GM21390 (cell line): Measurements from ENCODE around the gene CYFIP2.

Experiments used
- ATAC-seq: cut with Tn5 transposase; IDR thresholded peaks from one replicate; pipeline ENCODE4 v1.9.1; 2021; ENCODE audit not compliant: unreplicated experiment

CYFIP2 gene

DNA sequence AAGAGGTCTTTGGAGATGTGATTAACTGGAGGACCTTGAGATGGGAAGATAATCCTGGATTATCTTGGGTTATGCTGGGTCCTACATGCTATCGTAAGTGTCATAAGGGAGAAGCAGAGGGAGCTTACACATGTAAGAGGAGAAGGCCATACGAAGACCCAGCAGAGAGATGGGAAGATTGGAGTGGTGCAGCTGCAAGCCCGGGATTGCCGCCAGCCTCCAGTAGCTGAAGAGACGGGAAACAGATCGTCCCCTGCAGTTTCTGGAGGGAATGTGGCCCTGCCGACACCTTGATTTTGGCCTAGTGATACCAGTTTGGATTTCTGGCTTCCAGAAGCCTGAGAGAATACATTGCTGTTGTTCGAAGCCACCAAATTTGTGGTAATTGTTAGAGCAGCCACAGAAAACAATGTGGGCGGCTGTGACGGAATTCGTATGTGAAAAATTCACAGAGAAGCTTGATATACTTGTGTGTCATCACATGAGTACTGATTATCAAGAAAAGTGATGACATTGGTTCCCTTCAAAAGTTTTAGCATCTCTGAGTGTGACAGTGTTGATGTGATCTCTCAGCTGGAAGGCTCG, 86.9 kb downstream of the CYFIP2 start:
- ATAC-seq, result no peak

DNA sequence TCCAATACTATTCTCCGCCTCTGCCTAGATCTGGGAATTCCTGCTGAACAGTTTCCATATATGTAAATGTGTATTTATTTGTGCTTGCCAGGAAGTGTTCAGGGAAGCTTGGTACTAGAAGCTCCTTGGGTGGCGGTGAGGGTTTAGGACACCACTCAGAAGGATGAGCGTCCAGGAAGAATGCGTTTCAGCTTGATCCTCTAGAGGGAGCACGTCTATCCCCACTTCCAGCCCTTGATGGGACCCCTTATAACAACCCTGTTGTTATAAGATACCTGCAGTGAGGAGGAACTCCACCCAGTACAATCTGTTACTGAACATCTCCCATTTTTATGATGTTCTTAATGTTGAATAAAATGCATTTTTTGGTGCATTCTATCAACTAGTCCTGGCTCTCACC, 88.9 kb downstream of the CYFIP2 start:
- no peak for ATAC-seq

DNA sequence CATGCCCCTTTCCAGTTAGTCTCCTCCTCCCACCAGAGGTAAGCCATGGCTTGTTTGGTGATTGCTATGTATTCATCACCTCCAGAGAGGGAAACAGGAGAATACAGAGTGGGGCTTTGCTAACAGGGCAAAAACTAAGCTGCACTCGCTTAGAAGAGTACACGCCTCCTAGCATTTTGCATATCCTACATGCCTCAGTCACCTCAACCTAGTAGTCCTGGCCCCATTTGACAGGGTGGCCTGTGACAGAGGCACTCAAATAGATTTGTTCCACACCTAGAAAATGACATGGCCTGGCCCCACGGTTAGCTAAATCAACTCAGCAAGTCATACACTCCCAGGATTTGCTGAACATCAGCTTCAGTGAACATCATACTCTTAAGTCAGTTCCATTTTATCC, 90.7 kb downstream of the CYFIP2 start:
- ATAC-seq, result no peak

DNA sequence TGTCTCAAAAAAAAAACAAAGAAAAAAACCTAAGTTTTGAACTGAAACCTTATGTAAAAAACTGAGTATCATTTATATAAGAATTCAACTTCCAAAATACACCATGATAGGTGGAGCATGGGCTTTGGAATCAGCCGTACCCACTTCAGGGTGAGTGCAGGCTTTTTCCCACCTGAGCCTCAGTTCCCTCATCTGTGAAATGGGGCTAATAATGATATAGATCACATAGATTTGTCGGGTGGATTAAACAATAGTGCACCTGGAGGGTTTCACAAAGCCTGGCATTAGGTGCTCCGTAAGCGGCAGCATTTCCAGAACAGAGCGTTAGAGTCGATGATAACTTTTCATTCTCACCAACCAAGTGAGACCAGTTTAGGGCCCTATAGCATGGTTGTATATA, 91.9 kb downstream of the CYFIP2 start:
- no peak for ATAC-seq

DNA sequence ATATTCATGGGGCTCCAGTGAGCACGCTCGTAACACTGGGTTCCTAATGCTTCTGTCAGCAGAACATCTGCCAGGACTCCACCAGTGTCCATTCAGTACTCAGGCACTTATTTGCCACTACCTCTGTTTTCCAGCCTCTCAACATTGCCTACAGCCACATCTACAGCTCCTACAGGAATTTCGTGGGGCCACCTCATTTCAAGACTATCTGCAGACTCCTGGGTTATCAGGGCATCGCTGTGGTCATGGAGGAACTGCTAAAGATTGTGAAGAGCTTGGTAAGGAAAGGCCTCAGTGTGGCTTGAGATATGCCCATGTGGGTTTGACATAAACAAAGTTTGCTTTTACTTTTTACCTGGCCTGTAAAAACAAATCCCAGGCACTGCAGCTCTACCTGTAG, 92.9 kb downstream of the CYFIP2 start:
- ATAC-seq, result no peak

DNA sequence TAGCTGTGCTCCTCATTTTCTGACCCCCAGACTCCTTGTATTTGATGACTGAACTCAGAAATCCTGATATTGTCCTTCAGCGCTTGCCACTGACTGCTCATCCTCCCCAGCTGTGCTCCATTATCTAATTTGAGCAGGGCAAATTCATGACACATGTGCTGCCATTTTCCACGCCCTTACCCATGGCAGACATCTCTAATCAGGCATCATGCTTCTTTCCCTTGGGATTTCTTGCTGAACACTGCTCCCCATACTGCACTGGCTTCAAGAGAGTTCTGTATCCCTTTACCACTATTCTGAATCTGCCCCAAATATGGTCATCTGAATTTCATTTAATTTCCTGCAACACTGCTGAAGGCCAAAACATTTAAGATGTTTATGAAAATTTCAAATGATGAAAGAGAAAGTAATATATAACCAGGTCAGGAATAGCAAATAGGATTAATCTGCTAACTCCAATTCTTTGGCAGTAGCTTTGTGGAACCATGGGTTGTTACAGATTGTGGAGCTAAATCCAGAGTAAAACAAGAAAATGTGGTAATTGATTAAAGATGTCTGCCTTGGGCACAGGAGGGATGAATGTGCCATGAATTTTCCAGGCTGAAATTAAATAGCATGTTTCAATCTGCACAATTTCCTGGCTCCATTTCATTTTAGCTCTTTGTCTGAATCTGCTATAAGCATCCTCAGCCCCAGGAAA, 93.6 kb downstream of the CYFIP2 start:
- no peak for ATAC-seq

DNA sequence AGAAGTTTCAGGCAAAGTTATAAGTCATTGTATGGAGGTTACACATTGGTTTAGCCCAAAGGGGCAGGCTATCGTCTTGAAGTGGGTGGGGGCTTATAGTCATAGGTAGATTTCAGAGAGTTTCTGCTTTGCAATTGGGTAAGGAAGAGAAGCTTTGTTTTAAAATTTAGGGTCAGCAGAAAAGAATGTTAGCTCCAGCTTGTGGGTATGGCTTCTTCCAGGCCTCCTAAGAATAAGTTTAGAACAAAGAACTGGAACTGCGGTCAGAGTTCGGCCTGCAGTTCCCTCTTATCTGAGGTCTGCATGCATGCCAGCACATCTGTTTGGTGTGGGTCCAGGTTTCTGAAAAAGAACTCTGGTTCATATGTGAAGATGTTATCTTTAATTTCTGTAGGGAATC, 96.1 kb downstream of the CYFIP2 start:
- no peak for ATAC-seq

DNA sequence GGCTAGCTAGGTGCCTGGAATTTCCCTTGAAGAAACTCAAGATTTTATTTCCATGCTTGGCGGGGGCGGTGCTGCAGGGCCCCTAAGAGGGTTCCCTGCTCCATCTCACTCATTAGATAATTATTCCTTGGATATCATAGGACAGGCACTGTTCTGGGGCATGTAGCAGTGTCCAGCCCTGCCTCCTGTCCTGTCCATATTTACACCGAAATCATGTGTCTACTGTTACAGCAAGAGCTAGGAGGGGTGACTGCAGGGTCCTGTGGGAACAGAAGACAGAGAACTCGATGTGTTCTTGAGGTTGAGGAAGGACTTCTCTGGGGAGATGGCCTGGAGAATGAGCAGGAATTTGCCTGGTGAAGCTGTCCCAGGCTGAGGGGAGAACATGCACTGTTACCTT, 96.6 kb downstream of the CYFIP2 start:
- no peak for ATAC-seq

DNA sequence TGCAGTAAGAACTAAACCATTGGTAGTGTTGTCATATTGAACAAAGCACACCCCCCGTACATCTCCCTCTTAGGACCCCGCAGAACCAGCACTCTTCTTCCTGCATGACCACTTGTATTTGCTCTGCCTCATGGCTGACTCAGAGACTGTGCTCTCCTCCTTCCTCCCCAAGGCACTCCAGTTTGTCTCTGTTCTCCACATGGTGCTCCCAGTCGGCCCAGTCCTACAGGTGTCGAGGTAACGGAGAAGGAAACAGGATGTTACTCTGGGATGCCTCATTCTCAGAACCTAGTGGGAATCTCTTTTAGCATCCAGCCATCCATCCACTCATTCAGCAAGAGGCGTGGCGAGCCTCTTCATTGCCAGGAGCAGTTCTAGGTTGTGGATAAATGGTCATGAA, 97.1 kb downstream of the CYFIP2 start:
- ATAC-seq, result no peak

DNA sequence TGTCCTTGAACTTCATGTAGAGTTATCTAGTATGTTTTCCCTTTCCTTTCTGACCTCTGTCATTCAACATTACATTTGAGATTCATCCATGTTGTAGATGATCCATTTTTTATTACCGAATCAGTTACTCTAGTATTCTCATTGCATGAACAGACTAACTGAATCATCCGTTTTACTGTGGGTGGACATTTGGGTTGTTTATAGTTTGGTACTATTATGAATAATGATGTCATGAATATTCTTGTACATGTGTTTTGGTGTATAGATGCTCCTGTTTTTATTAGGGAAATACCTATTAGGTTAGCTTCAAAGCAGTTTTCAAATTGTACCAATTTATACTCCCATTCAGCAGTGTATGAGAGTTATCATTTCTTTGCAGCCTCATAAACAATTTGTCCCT, 99.8 kb downstream of the CYFIP2 start:
- no peak for ATAC-seq

DNA sequence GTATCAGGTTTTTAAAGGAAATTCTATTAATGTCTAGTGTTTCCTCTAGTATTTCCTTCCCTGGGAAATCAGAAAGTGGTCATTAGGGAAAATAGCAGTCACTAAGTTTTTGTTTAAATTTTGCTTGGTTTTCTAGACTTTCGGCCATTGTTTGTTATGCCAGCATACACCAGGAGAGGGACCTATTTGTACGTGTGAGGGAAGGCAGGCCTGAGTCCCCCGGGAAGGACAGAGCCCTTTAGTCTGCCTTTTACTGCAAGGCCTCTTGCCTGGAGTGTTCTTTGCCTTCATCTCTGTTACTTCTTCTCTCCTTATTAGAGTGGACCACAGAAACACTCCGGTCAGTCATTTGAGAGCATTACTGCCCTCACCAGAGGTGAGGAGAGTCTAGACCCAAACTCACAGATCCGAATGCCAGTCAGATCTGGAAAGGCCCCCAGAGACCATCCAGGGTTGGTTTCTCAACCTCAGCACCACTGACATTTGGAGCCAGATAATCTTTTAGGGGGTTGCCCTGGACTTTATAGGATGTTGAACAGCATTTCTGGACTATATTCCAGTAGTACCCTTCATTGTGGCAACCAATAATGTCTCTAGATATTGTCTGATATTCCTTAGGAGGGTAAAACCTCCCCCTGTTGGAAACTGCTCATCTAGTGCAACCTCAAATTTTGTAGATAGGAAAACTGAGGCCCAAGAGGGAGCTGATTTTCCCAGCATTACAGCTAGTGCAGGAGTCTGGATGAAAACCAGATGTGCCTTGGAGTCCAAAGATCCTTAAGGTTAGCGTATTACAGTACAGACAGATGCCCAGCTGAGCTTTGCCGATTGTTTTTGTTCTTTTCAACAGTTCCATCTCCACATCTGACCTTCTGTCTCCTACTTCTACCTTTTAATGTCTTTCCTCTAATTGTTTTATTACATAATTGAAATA, 101.1 kb downstream of the CYFIP2 start:
- ATAC-seq, result no peak

DNA sequence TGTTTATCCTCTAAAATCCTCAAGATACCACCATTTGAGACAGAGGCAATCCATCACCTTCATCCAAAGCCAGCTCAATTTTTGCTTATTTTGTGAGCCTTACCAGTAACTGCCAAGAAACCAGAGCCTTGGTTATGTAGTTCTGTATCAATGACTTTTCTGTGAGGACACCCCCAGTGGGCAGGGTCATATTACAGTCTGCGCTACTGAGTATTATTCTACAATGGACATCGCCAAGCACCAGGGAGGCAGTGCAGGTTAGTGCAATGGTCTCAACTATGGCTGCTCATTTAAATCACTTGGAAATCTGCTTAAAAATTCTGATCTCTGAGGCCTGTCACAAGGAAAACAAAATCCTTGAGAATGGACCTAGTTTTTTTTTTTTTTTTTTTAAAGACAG, 103.6 kb downstream of the CYFIP2 start:
- no peak for ATAC-seq

DNA sequence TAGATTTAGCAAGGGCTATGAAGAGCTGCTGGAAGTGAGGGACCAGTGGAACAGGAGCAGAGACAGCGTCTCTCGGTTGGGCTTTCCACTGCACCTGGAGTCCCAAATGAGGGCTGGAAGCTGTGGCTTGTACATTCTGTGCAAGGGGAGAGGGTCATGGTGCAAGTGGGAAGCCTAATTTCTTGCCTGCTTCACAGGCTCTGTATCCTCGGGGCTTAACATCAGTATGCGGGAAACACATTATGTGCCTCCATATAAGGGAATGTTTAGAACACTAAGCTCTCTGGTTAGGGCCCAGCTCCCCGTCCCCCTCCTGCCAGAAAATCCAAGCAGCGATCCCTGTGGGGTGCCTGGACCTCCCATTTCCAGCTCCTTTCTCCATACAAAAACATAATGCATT, 105.0 kb downstream of the CYFIP2 start:
- no peak for ATAC-seq

DNA sequence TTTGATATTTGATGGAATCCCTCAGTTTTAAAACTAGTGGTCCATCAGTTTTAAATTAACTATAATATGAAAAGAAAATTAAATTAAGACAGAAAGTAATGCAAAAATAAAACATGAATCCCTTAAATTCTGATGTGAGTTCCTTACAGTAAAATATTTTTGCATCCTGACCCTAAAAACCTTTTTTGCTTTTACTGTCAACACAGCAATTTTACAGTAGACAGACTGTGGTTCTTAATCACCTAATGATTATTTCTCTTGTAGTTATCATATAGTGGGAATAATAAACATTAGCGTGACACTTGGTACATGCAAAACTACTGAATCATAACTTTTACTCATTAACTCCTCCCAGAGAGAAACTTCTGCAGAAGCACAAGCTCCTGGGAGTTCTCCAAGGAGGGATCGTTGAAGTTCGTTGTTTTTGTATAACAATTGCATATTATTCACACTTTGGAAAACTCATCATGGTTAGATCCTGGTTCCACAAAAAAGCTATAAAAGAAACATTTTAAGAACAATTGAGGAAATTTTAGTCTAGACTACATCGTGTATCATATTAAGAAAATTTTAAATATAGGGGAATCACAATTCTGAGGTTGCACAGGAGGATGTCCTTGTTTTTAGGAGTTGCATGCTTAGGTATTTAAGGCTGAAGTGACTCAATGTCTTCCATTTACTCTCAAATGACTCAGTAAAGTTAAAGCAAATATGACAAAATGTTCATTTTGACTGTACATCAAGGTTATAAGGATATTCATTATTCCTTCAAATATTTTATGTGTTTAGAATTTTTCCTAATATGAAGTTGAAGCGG, 105.9 kb downstream of the CYFIP2 start:
- ATAC-seq, result no peak

DNA sequence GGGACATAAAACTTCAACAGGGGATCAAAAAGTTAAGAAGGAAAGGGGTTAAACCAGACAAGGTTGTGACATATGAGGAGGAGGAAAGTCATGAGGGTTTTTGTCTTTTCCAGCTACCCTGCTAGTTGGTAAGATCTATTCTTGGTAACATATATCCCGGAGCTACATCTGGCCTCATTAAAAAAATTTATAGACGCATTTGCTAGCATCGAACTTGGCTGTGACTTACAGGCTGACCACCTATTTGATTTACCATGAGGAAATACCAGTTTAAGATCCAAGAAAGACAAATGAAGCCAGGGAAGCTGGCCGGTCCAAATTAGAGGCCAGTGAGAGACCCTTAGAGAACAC, 106.5 kb downstream of the CYFIP2 start:
- ATAC-seq, result no peak

DNA sequence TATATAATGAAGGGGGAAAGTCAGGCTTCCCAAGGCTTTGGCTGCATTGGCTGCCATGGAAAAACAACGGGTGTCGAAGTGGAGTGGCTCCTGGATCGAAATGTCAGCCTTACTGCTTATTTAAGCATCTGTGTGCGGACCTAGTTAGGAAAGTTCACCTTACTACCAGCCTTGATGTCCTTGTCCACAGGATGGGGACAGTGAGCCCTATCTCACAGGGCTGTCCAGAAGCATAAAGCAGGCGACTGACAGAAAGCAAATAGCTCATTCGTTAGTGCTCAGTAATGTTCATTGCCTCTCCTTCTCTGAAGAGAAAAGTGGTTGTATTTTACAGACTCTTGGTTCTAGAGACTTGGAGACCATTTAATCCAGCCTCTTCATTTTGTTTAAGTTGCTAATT, 112.6 kb downstream of the CYFIP2 start:
- no peak for ATAC-seq

DNA sequence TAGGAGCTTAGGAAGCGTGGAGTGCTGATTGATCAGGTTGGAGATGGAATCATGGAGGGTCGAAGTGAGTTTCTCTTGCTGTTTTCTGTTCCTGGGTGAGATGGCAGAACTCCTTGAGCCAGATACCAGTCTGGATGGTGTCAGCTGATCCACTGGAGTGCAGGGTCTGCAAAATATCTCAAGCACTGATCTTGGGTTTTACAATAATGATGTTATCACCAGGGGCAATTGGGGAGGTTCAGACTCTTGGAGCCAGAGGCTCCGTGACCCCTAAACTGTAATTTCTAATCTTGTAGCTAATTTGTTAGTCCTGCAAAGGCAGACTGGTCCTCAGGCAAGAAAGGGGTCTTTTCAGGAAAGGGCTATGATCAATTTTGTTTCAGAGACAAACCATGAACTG, 114.1 kb downstream of the CYFIP2 start:
- no peak for ATAC-seq

DNA sequence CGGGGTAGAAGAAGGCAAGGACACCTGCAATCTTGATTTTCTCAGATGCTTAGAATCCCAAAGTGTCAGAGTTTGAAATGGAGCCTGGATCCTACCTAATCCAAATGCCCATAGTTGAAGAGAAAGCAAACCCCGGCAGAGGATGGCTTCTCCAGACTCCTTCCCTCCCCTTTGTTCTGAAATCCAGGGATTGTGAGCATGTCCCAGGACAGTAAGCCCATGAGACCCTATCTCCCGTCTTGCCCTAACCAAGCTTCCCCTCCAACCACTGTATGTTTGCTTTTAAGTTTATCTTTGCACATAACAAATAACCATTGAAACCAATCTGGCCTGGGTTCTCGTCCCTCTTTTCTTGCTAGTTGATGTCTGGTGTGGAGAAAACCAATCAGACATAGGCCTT, 115.8 kb downstream of the CYFIP2 start:
- ATAC-seq, result no peak

DNA sequence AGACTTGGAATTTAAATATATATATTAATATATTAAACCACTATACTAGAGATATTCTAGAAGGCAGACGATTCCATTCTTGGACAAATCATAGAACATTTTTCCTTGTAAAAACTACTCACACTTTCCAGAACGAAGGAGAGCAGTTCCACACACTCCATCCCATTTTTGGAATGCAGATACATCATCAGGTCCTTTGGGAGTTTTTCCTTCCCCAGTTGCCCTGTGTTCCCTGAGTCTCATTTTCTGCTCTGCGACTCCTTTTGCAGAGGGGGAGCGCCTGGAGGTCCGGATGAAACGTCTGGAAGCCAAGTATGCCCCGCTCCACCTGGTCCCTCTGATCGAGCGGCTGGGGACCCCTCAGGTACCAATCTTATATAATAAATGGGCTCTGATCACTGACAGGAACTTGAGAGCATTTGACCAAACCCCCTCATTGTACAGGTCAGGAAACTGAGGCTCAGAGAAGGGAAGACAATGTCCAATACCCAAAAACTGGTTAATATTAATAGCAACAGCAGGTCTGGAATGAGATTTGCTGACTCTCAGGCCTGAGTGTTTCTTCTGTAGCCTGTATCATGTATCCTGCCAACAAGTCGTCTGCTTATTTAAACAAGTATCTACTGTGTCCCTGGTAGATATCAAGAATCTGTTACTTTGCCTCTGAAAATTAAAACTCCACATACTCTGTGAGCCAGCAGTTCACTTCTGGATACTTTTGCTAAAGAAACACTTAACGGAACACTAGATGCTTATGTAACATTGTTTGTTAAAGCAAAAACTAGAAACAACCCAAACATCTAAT, 117.3 kb downstream of the CYFIP2 start:
- ATAC-seq, result no peak

DNA sequence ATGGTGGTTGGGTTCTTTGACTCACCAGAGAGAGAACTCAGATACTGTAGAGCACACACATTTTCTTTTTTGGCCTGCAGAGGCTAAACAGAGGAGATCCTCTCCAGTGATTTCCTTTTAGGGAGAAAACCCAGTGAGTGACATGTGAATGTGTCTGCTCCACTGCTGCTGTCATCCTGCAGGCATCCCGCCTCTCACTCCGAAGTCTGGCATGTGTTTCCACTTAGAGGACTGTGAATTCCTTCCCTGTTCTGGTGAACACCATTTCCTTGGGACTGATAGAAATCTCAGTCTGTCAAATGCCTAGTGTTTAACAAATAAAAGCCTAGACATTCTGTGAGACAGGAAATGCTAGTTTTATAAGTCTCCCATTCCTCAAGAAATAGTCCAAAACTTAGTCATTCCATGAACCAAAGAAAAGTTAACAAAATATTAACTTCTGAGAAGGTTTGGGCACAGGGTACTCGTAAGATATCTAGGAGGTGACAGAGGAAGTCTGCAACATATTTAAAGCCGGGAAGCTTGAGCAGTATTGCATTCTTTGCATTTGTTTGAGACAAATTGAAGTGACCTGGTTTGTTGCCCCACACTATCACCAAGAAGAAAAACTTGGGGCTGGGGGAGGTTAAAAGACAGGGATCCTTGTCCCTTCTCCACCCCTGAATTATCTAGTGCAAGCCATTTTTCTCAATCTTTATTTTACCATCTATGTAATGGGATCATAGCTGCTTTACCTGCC, 119.2 kb downstream of the CYFIP2 start:
- no peak for ATAC-seq
